ENCODE measurements around the gene CA9. TPM values are rescaled to one million over a fixed set of nuclear protein-coding genes. Genes with fewer than 3 reads are reported as not detected.
A peak's percentile ranks its signal among the peaks of the same experiment; 100 is the strongest.

The CA9 gene
- polyA plus RNA-seq, 3 donors: not detected

DNA sequence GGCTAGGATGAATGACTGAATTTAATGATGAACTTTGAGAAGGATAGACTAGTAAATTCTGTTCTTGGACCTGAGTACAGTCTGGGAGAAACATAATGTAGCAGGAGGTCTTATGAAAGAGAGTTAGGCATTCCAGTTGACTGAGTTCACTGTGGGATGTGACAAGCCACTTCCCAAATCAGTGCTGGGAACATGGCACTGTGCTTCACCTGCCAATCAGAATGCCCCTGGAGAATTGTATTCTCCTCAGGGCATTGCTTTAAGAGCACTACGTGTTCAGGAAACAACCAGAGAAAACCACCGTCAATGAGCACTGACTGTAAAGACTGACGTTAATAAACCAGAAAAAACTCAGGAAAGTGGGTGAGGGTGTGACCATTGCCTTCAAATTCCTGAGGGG, 14.4 kb upstream of the CA9 start:
- peaks cover 57% of the 10 kb centered on the region for H3K4me1 Mint-ChIP-seq
- H3K4me3 Mint-ChIP-seq: peak overlapping the region; percentile 87 to 89
- no peaks in the 10 kb centered on the region for H3K9me3 Mint-ChIP-seq
- Histone ChIP-seq H2AFZ (ENCODE audit: insufficient read depth, low read depth, low read length, poor library complexity, severe bottlenecking) (no peak overlapping the region), H3K4me1 (ENCODE audit: control insufficient read depth in 1 of 2, insufficient read depth in 2 of 2, low read length in 2 of 2) (peaks cover 37 to 53% of the 10 kb centered on the region in 2 donors), H3K36me3 (replicated peaks in 1 of 2; ENCODE audit: control insufficient read depth in 1 of 2, insufficient read depth in 2 of 2, low read length in 2 of 2) (peaks cover 10 to 14% of the 10 kb centered on the region in 2 donors), H4K20me1 (ENCODE audit: insufficient read depth, low read length) (no peaks in the 10 kb centered on the region), H3K79me2 (ENCODE audit: insufficient read depth, low read length) (peaks cover 31% of the 10 kb centered on the region), H3K27ac (ENCODE audit: low read depth in 1 of 2, low read length in 2 of 2) (no peak overlapping the region), H3K4me3 (replicated peaks in 1 of 3; ENCODE audit: low read depth in 2 of 3, low read length in 3 of 3) (peak overlapping the region in 1 of 3 experiments; percentile 83), H3K9ac (ENCODE audit: insufficient read depth, low read length, poor library complexity, severe bottlenecking) (no peak overlapping the region), H3K4me2 (replicated peaks; ENCODE audit: extremely low read depth, low read length, poor library complexity, severe bottlenecking) (peak overlapping the region; percentile 92), H3K9me3 (replicated peaks in 1 of 2; ENCODE audit: control insufficient read depth in 1 of 2, insufficient read depth in 1 of 2, low read length in 2 of 2) (no peaks in the 10 kb centered on the region), H3K27me3 (ENCODE audit: control insufficient read depth in 2 of 2, insufficient read depth in 2 of 2, low read length in 2 of 2) (no peaks in the 10 kb centered on the region)
- WGBS (ENCODE audit: insufficient coverage): 65% methylated on average over 3 of the region's 3 CpGs
- H3K27me3 Mint-ChIP-seq (ENCODE audit: low read depth in 3 of 3): peaks cover 0 to 8% (median 5%) of the 10 kb centered on the region in 3 donors
- no peak for DNase-seq
- TF ChIP-seq, protein P1, sequence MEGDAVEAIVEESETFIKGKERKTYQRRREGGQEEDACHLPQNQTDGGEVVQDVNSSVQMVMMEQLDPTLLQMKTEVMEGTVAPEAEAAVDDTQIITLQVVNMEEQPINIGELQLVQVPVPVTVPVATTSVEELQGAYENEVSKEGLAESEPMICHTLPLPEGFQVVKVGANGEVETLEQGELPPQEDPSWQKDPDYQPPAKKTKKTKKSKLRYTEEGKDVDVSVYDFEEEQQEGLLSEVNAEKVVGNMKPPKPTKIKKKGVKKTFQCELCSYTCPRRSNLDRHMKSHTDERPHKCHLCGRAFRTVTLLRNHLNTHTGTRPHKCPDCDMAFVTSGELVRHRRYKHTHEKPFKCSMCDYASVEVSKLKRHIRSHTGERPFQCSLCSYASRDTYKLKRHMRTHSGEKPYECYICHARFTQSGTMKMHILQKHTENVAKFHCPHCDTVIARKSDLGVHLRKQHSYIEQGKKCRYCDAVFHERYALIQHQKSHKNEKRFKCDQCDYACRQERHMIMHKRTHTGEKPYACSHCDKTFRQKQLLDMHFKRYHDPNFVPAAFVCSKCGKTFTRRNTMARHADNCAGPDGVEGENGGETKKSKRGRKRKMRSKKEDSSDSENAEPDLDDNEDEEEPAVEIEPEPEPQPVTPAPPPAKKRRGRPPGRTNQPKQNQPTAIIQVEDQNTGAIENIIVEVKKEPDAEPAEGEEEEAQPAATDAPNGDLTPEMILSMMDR (IDR thresholded peaks at IDR 0.05): no peak
- H3K27ac Mint-ChIP-seq: peak overlapping the region in 1 of 7 donors; percentile 84
- peaks cover 19 to 27% of the 10 kb centered on the region in 2 donors for H3K36me3 Mint-ChIP-seq
- intact Hi-C loops (cut with micrococcal nuclease): loop anchor here (5.0 kb wide), 5 partner anchors 38 to 547 kb away; partner anchors contain the start of genes CREB3 (in 1 of the 2), TESK1 (in 1 of the 2) and TLN1 (in 1 of the 2)

DNA sequence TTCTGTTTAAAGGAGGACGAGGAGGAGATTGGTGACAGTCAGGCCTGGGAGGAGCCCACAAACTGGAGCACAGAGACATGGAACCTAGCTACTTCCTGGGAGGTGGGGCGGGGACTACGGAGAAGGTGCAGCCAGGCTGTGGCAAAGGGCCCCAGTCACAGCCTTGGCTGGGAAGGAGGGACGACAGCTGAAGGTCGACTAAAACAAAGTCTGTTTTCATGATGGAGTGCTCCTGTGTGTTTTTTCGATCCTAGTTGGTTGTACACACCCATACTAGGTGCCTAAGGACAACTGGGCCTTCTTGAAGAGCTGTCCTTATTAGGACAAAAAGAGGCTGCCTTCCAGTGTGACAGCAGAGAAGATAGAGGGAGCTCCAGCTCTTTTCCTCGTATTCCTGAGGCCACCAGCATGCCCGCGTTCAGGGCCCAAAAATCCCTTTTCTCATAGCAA, 12.7 kb upstream of the CA9 start:
- H3K9me3 Mint-ChIP-seq: no peaks in the 10 kb centered on the region
- H3K9ac ChIP-seq (ENCODE audit: insufficient read depth, low read length, poor library complexity, severe bottlenecking): no peak overlapping the region
- peaks cover 0 to 8% (median 5%) of the 10 kb centered on the region in 3 donors for H3K27me3 Mint-ChIP-seq (ENCODE audit: low read depth in 3 of 3)
- 100% methylated on average over 6 of the region's 9 CpGs for WGBS (ENCODE audit: insufficient coverage)
- peak overlapping the region in 1 of 7 donors; percentile 36 for H3K27ac Mint-ChIP-seq
- H3K9me3 ChIP-seq (replicated peaks in 1 of 2; ENCODE audit: control insufficient read depth in 1 of 2, insufficient read depth in 1 of 2, low read length in 2 of 2): no peaks in the 10 kb centered on the region
- H3K4me1 Mint-ChIP-seq: peaks cover 67% of the 10 kb centered on the region
- peaks cover 19 to 27% of the 10 kb centered on the region in 2 donors for H3K36me3 Mint-ChIP-seq
- no peak overlapping the region for H2AFZ ChIP-seq (ENCODE audit: insufficient read depth, low read depth, low read length, poor library complexity, severe bottlenecking)
- DNase-seq: no peak
- peaks cover 49 to 67% of the 10 kb centered on the region in 2 donors for H3K4me1 ChIP-seq (ENCODE audit: control insufficient read depth in 1 of 2, insufficient read depth in 2 of 2, low read length in 2 of 2)
- TF ChIP-seq, protein P1 (IDR thresholded peaks at IDR 0.05): no peak
- peaks cover 38% of the 10 kb centered on the region for H3K79me2 ChIP-seq (ENCODE audit: insufficient read depth, low read length)
- H3K36me3 ChIP-seq (replicated peaks in 1 of 2; ENCODE audit: control insufficient read depth in 1 of 2, insufficient read depth in 2 of 2, low read length in 2 of 2): peaks cover 10 to 14% of the 10 kb centered on the region in 2 donors
- H4K20me1 ChIP-seq (ENCODE audit: insufficient read depth, low read length): no peaks in the 10 kb centered on the region
- no peak overlapping the region for H3K4me3 Mint-ChIP-seq
- no peak overlapping the region for H3K4me2 ChIP-seq (replicated peaks; ENCODE audit: extremely low read depth, low read length, poor library complexity, severe bottlenecking)
- no peak overlapping the region for H3K4me3 ChIP-seq (replicated peaks in 1 of 3; ENCODE audit: low read depth in 2 of 3, low read length in 3 of 3)
- no peak overlapping the region for H3K27ac ChIP-seq (ENCODE audit: low read depth in 1 of 2, low read length in 2 of 2)
- H3K27me3 ChIP-seq (ENCODE audit: control insufficient read depth in 2 of 2, insufficient read depth in 2 of 2, low read length in 2 of 2): no peaks in the 10 kb centered on the region
- intact Hi-C loops (cut with micrococcal nuclease): no loop called here

All from CD14-positive monocyte (primary cell).